ENCODE data around the gene SHC3. TPM values are rescaled to one million over a fixed set of nuclear protein-coding genes. Genes with fewer than 3 reads are reported as not detected.

SHC3 gene
- total and polyA plus RNA-seq, 2 of the 4 experiments (the other 2 are of a cell fraction): 4.5 to 13.3 TPM

DNA sequence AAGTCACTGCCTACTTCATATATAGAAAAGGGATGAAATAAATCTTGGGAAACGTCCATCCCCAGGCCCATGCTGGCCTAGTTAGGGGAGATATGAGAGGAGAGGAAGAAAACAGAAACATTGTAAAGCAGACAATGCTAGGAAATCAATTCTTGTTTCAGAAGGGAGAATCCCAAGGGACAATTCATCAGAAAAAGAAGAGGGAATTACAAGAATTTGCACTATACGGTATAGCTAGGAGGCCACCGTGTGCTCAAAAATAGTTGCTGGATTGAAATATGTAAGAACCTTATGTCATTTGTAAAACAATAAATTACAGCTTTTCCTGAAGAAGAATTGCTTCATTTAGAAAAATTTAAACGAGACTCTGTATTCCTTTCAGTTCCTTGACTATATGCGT lies 8.3 kb upstream of the SHC3 start:
- H2BK5ac ChIP-seq (ENCODE audit: low read depth, low read length, poor library complexity, severe bottlenecking): no peak overlapping the region
- no CpG with 5 or more reads among the region's 5 CpGs for WGBS, 2 experiments (ENCODE audit: extremely low coverage in 2 of 2, insufficient read length in 1 of 2)
- ChIA-PET POLR2A (ENCODE audit: unreplicated experiment) (no interaction called here), CTCF (no interaction called here)
- H3K4ac ChIP-seq (ENCODE audit: low read depth, low read length): no peak overlapping the region
- no peak overlapping the region for H2BK120ac ChIP-seq (ENCODE audit: low read depth, low read length)
- H3K27me3 ChIP-seq (ENCODE audit: control insufficient read depth, insufficient read depth, low read length): no peaks in the 10 kb centered on the region; the same call in 1 of the 2 replicates
- no peak overlapping the region for H2AFZ ChIP-seq (replicated peaks; ENCODE audit: low read length, poor library complexity)
- H3K14ac ChIP-seq (replicated peaks; ENCODE audit: low read depth, low read length): no peak overlapping the region
- no peak overlapping the region for H3K56ac ChIP-seq (ENCODE audit: extremely low read depth, insufficient read depth, low read length)
- no peak overlapping the region for H4K8ac ChIP-seq (ENCODE audit: low read depth in 2 of 2, low read length in 2 of 2)
- no peak for ATAC-seq (ENCODE audit: low read depth)
- no peak overlapping the region for H2BK15ac ChIP-seq (ENCODE audit: low read depth, low read length)
- no peak overlapping the region for H2AK9ac ChIP-seq (replicated peaks; ENCODE audit: low read depth, low read length, poor library complexity)
- H3K79me1 ChIP-seq (ENCODE audit: low read depth in 1 of 2, low read length in 2 of 2): no peaks in the 10 kb centered on the region
- no peak for TF ChIP-seq RFX5 (IDR thresholded peaks at IDR 0.05; ENCODE audit: low read depth, low read length)
- no peak for TF ChIP-seq CHD1 (IDR thresholded peaks at IDR 0.05; ENCODE audit: low read depth, low read length)
- no peak for TF ChIP-seq BHLHE40 (IDR thresholded peaks at IDR 0.05; ENCODE audit: low read depth, low read length)
- TF ChIP-seq MAZ (IDR thresholded peaks at IDR 0.05; ENCODE audit: borderline replicate concordance, low read depth, low read length): no peak
- TF ChIP-seq MXI1 (IDR thresholded peaks at IDR 0.05; ENCODE audit: borderline replicate concordance, low read depth, low read length): no peak
- no peak for TF ChIP-seq SMC3 (IDR thresholded peaks at IDR 0.05; ENCODE audit: low read depth, low read length)
- TF ChIP-seq MAFK (IDR thresholded peaks at IDR 0.05; ENCODE audit: low read depth, low read length): no peak
- TF ChIP-seq, protein P1, sequence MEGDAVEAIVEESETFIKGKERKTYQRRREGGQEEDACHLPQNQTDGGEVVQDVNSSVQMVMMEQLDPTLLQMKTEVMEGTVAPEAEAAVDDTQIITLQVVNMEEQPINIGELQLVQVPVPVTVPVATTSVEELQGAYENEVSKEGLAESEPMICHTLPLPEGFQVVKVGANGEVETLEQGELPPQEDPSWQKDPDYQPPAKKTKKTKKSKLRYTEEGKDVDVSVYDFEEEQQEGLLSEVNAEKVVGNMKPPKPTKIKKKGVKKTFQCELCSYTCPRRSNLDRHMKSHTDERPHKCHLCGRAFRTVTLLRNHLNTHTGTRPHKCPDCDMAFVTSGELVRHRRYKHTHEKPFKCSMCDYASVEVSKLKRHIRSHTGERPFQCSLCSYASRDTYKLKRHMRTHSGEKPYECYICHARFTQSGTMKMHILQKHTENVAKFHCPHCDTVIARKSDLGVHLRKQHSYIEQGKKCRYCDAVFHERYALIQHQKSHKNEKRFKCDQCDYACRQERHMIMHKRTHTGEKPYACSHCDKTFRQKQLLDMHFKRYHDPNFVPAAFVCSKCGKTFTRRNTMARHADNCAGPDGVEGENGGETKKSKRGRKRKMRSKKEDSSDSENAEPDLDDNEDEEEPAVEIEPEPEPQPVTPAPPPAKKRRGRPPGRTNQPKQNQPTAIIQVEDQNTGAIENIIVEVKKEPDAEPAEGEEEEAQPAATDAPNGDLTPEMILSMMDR (conservative IDR thresholded peaks at IDR 0.05; ENCODE audit: low read depth, low read length): no peak
- no TSS peak for BruUV-seq (replicated peaks)
- dilution Hi-C loops (cut with HindIII; ENCODE audit: low sequenced_read_pairs, unreplicated experiment): no loop called here
- H3K18ac ChIP-seq (ENCODE audit: low read depth, low read length): no peak overlapping the region
- no peak overlapping the region for H2AK5ac ChIP-seq (ENCODE audit: low read depth, low read length)
- no peaks in the 10 kb centered on the region for H3K4me1 ChIP-seq (ENCODE audit: control insufficient read depth, insufficient read depth, low read length)
- no peak overlapping the region for H3K27ac ChIP-seq (ENCODE audit: insufficient read depth, low read length)
- in situ Hi-C loops (cut with MboI; ENCODE audit: low sequenced_read_pairs): no loop called here
- no peaks in the 10 kb centered on the region for H3K9me1 ChIP-seq (ENCODE audit: insufficient read depth, low read length)
- H4K91ac ChIP-seq (ENCODE audit: insufficient read depth, low read depth, low read length): no peak overlapping the region
- no peak overlapping the region for H2BK20ac ChIP-seq (ENCODE audit: low read depth, low read length)
- no peak overlapping the region for H3K4me3 ChIP-seq (ENCODE audit: insufficient read depth, low read depth, low read length)
- H3K36me3 ChIP-seq (ENCODE audit: control insufficient read depth, insufficient read depth, low read length): no peaks in the 10 kb centered on the region
- DNase-seq: no peak
- no peak overlapping the region for H4K5ac ChIP-seq (ENCODE audit: low read depth, low read length)
- H4K20me1 ChIP-seq (ENCODE audit: insufficient read depth, low read length): no peaks in the 10 kb centered on the region
- intact Hi-C loops (cut with micrococcal nuclease): no loop called here
- no peak overlapping the region for H3K9ac ChIP-seq (ENCODE audit: low read depth, low read length)
- no peak overlapping the region for H3K4me2 ChIP-seq (ENCODE audit: low read depth, low read length)
- H3K23ac ChIP-seq (ENCODE audit: low read depth, low read length): no peak overlapping the region
- H3K9me3 ChIP-seq (ENCODE audit: control insufficient read depth, insufficient read depth, low read length): no peaks in the 10 kb centered on the region
